ENCODE results near the gene SYDE2.

- TF ChIP-seq CTCF (conservative IDR thresholded peaks at IDR 0.05; ENCODE audit: low read depth, low read length) (no peak), EZH2 (IDR thresholded peaks at IDR 0.05; ENCODE audit: borderline replicate concordance, low read depth, low read length, poor library complexity, severe bottlenecking) (no peak)
Observed at GRCh38 chr1:85158910-85159309, 41.9 kb downstream of the SYDE2 start.

Data from A673 (cell line).